Spleen (tissue), 7 donors: ENCODE data around the gene CAMK1D.

Source experiments
- POLR2A ChIP-seq, 3 donors: fragments of 450-650 bp; IDR thresholded peaks; one replicate each; pipeline ENCODE4 v1.5.1; 2017; ENCODE audit warnings: antibody characterized with exemption in 3 of 3, mild to moderate bottlenecking in 1 of 3
- POLR2AphosphoS5 ChIP-seq, 3 donors: sonication (generic); formaldehyde crosslinking; IDR thresholded peaks; one replicate each; pipeline ENCODE4 v1.5.1; 2017; ENCODE audit warnings: antibody characterized with exemption in 3 of 3
- TF ChIP-seq, protein P1 (sequence below), 11 experiments: fragments of 200-600 bp in 7 of 11; fragments of 450-650 bp in 4 of 11; sonication (generic) in 4 of 11; IDR thresholded peaks in 8 of 11; conservative IDR thresholded peaks in 3 of 11; 1 replicate in 7 of 11; 2 replicates in 4 of 11; pipeline versions ENCODE4 v1.4.0 to v1.8.0; 2016 to 2021; ENCODE audit warnings: antibody characterized with exemption in 11 of 11, inconsistent platforms in 4 of 11, mild to moderate bottlenecking in 1 of 11
- donor health status: DM: no; HTN: no; CAD: no; lungs with moderate emphysema.
- donor health status: DM: no; HTN: no; CAD: no.
- donor health status: DM: no; HTN: no; CAD: no.

DNA sequence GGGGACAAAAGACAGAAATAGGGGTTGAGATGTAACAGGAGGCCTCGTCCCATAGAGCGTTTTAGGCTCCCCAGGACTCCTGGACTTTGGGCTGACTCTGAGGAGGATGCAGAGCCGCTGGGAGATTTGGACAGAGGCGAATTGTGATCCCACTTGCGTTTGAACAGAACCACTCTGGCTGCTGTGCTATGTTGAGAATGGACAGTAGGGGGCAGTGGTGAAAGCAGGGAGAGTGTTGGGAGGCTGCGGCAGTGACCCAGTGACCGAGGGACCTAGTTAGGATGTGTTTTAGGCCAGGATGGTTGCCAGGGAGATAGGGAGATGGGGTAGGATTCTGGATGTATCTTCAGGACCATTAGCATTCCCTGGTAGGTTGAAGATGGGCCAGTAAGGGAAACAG, 380.5 kb downstream of the CAMK1D start:
- TF ChIP-seq, protein P1, sequence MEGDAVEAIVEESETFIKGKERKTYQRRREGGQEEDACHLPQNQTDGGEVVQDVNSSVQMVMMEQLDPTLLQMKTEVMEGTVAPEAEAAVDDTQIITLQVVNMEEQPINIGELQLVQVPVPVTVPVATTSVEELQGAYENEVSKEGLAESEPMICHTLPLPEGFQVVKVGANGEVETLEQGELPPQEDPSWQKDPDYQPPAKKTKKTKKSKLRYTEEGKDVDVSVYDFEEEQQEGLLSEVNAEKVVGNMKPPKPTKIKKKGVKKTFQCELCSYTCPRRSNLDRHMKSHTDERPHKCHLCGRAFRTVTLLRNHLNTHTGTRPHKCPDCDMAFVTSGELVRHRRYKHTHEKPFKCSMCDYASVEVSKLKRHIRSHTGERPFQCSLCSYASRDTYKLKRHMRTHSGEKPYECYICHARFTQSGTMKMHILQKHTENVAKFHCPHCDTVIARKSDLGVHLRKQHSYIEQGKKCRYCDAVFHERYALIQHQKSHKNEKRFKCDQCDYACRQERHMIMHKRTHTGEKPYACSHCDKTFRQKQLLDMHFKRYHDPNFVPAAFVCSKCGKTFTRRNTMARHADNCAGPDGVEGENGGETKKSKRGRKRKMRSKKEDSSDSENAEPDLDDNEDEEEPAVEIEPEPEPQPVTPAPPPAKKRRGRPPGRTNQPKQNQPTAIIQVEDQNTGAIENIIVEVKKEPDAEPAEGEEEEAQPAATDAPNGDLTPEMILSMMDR (IDR thresholded peaks at IDR 0.05 in 8 of 11, conservative IDR thresholded peaks at IDR 0.05 in 3 of 11) = peak in 8 of 11 experiments; percentile 6 to 46 (median 22)
- TF ChIP-seq POLR2A (IDR thresholded peaks at IDR 0.05) (no peak), POLR2AphosphoS5 (IDR thresholded peaks at IDR 0.05) (no peak)
